ENCODE measurements around the gene ZNF439. TPM values are rescaled to one million over a fixed set of nuclear protein-coding genes. Genes with fewer than 3 reads are reported as not detected.
A peak's percentile ranks its signal among the peaks of the same experiment; 100 is the strongest.

The ZNF439 gene
- total and polyA plus RNA-seq, 2 of the 8 experiments (the other 6 are each of a cell fraction or from before 2014, with no cell fraction given) = 0.09 TPM; not detected in 1

- TF ChIP-seq, protein P1, sequence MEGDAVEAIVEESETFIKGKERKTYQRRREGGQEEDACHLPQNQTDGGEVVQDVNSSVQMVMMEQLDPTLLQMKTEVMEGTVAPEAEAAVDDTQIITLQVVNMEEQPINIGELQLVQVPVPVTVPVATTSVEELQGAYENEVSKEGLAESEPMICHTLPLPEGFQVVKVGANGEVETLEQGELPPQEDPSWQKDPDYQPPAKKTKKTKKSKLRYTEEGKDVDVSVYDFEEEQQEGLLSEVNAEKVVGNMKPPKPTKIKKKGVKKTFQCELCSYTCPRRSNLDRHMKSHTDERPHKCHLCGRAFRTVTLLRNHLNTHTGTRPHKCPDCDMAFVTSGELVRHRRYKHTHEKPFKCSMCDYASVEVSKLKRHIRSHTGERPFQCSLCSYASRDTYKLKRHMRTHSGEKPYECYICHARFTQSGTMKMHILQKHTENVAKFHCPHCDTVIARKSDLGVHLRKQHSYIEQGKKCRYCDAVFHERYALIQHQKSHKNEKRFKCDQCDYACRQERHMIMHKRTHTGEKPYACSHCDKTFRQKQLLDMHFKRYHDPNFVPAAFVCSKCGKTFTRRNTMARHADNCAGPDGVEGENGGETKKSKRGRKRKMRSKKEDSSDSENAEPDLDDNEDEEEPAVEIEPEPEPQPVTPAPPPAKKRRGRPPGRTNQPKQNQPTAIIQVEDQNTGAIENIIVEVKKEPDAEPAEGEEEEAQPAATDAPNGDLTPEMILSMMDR (IDR thresholded peaks at IDR 0.05; ENCODE audit: control extremely low read depth in 1 of 3, insufficient read depth in 1 of 3, low read depth in 1 of 3, low read length in 3 of 3) = peak in 1 of 3 experiments; percentile 6; a peak in 1 of 4 replicates
- TF ChIP-seq CHD2 (IDR thresholded peaks at IDR 0.05; ENCODE audit: low read length) = 0 out of 2 replicates have a peak, but pooled peaks have one; percentile 25
- peak; percentile 80; the same call in 1 of the 2 replicates for TF ChIP-seq TAF1 (IDR thresholded peaks at IDR 0.05; ENCODE audit: low read depth, low read length)
- TF ChIP-seq POLR2AphosphoS5 (IDR thresholded peaks at IDR 0.05; ENCODE audit: low read depth, low read length) = peak; percentile 78; the same call in 1 of the 2 replicates
- TF ChIP-seq KDM4A (IDR thresholded peaks at IDR 0.05; ENCODE audit: low read depth, low read length, severe bottlenecking) = peak; percentile 81
- TF ChIP-seq EP300 (IDR thresholded peaks at IDR 0.05; ENCODE audit: borderline replicate concordance in 1 of 2, low read depth in 2 of 2, low read length in 2 of 2) = no peak
- peak; percentile 78 for TF ChIP-seq PHF8 (conservative IDR thresholded peaks at IDR 0.05; ENCODE audit: low read depth, low read length)
- no peak for TF ChIP-seq RFX5 (IDR thresholded peaks at IDR 0.05; ENCODE audit: borderline replicate concordance, low read depth, low read length)
- TF ChIP-seq SP1 (IDR thresholded peaks at IDR 0.05; ENCODE audit: low read depth, low read length) = 0 out of 2 replicates have a peak, but pooled peaks have one; percentile 10
- no peak for TF ChIP-seq KDM5A (IDR thresholded peaks at IDR 0.05; ENCODE audit: low read length)
- peak; percentile 44; the same call in 1 of the 2 replicates for TF ChIP-seq TEAD4 (IDR thresholded peaks at IDR 0.05; ENCODE audit: low read depth, low read length)
- no peak for TF ChIP-seq GTF2F1 (IDR thresholded peaks at IDR 0.05; ENCODE audit: borderline replicate concordance, low read depth, low read length)
- TF ChIP-seq BACH1 (IDR thresholded peaks at IDR 0.05; ENCODE audit: low read length) = peak; percentile 4
- peak; percentile 72 for TF ChIP-seq TBP (IDR thresholded peaks at IDR 0.05; ENCODE audit: low read depth, low read length)
Observed at GRCh38 chr19:11887611-11888531, 39.3 kb downstream of the ZNF439 start, which contains the start of gene ZNF69 (continued).

Data from H1 (cell line).